Activated CD4-positive, alpha-beta T cell treated with anti-CD3 and anti-CD28 coated beads, Interleukin-2, amount 50 U/mL, for 1 hour (primary cell): ENCODE measurements around the gene PKHD1.

Experiments
- DNase-seq: peaks from one replicate; pipeline ENCODE4 v3.0.0-alpha.2; 2020

The PKHD1 gene

GRCh38 chr6:51842804-51843378 is 244.5 kb downstream of the PKHD1 start:
- no peak for DNase-seq

- no peak for DNase-seq
Observed at GRCh38 chr6:51842061-51842803, 245.2 kb downstream of the PKHD1 start.

GRCh38 chr6:51841626-51842025 is 245.8 kb downstream of the PKHD1 start:
- DNase-seq = no peak

GRCh38 chr6:51839726-51840374 is 247.6 kb downstream of the PKHD1 start:
- no peak for DNase-seq

- DNase-seq = no peak
Observed at GRCh38 chr6:51830666-51831065, 256.7 kb downstream of the PKHD1 start.

GRCh38 chr6:51827580-51827979 is 259.8 kb downstream of the PKHD1 start:
- no peak for DNase-seq

GRCh38 chr6:51824940-51825339 is 262.5 kb downstream of the PKHD1 start:
- DNase-seq = no peak

- no peak for DNase-seq
Observed at GRCh38 chr6:51820555-51820954, 266.9 kb downstream of the PKHD1 start.

- no peak for DNase-seq
Observed at GRCh38 chr6:51818520-51819022, 268.8 kb downstream of the PKHD1 start.

GRCh38 chr6:51817832-51818231 is 269.6 kb downstream of the PKHD1 start:
- no peak for DNase-seq

- DNase-seq = no peak
Observed at GRCh38 chr6:51814418-51814817, 273.0 kb downstream of the PKHD1 start.

- DNase-seq = no peak
Observed at GRCh38 chr6:51813904-51814303, 273.5 kb downstream of the PKHD1 start.

GRCh38 chr6:51812231-51812630 is 275.2 kb downstream of the PKHD1 start:
- no peak for DNase-seq

GRCh38 chr6:51805517-51805916 is 281.9 kb downstream of the PKHD1 start:
- no peak for DNase-seq

- no peak for DNase-seq
Observed at GRCh38 chr6:51800603-51801002, 286.8 kb downstream of the PKHD1 start.

- DNase-seq = no peak
Observed at GRCh38 chr6:51793393-51793792, 294.0 kb downstream of the PKHD1 start.

- DNase-seq = no peak
Observed at GRCh38 chr6:51792273-51793030, 295.0 kb downstream of the PKHD1 start.

GRCh38 chr6:51790946-51791345 is 296.5 kb downstream of the PKHD1 start:
- DNase-seq = no peak

GRCh38 chr6:51788121-51788520 is 299.3 kb downstream of the PKHD1 start:
- no peak for DNase-seq

GRCh38 chr6:51778666-51779065 is 308.7 kb downstream of the PKHD1 start:
- DNase-seq = no peak

GRCh38 chr6:51777618-51778017 is 309.8 kb downstream of the PKHD1 start:
- no peak for DNase-seq

- DNase-seq = no peak
Observed at GRCh38 chr6:51775942-51776860, 311.2 kb downstream of the PKHD1 start.
